Measurements from ENCODE around the gene DOCK4. TPM values are rescaled to one million over a fixed set of nuclear protein-coding genes. Genes with fewer than 3 reads are reported as not detected.

The DOCK4 gene
- total RNA-seq, 2 experiments from 2014 or later = 0.35 to 0.50 TPM

GRCh38 chr7:112206991-112207592 is 893 bp upstream of the DOCK4 start:
- POLR2A ChIA-PET = interaction anchor here (0.8 to 3.6 kb wide), 3 partner anchors 9 to 648 kb away, joined by 3 to 33 read pairs (median 4); partner anchors contain the start of gene IFRD1
- H3K9me3 Mint-ChIP-seq = no peaks in the 10 kb centered on the region
- no peaks in the 10 kb centered on the region for H3K36me3 Mint-ChIP-seq (ENCODE audit: low read depth)
- H3K4me1 Mint-ChIP-seq = peaks cover 37% of the 10 kb centered on the region
- CTCF ChIA-PET = interaction anchor here (0.5 to 1.0 kb wide), 3 partner anchors 243 to 553 kb away, joined by 3 read pairs; partner anchors contain the start of gene IFRD1
- H3K27me3 Mint-ChIP-seq = peaks cover 27% of the 10 kb centered on the region
- peak overlapping the region; percentile 87 for H3K4me3 Mint-ChIP-seq
- DNase-seq = peak; percentile 24
- H3K27ac Mint-ChIP-seq = peak overlapping the region; percentile 78

- no peak overlapping the region for H3K27ac Mint-ChIP-seq
- POLR2A ChIA-PET = interaction anchor here (3.6 kb wide), 1 partner anchor 245 kb away, joined by 33 read pairs; the partner anchor contains the start of gene IFRD1
- H3K27me3 Mint-ChIP-seq = peaks cover 41% of the 10 kb centered on the region
- H3K36me3 Mint-ChIP-seq (ENCODE audit: low read depth) = no peaks in the 10 kb centered on the region
- H3K9me3 Mint-ChIP-seq = no peaks in the 10 kb centered on the region
- DNase-seq = peak; percentile 38
- CTCF ChIA-PET = interaction anchor here (1.0 to 1.2 kb wide), 2 partner anchors 246 to 350 kb away, joined by 3 read pairs; no protein-coding TSS in a partner anchor
- peaks cover 37% of the 10 kb centered on the region for H3K4me1 Mint-ChIP-seq
- peak overlapping the region; percentile 87 for H3K4me3 Mint-ChIP-seq
Observed at GRCh38 chr7:112205343-112206237, 609 bp downstream of the DOCK4 start.

GRCh38 chr7:112204499-112205342 is 1.5 kb downstream of the DOCK4 start:
- POLR2A ChIA-PET = interaction anchor here (3.6 kb wide), 1 partner anchor 246 kb away, joined by 33 read pairs; the partner anchor contains the start of gene IFRD1
- no peaks in the 10 kb centered on the region for H3K36me3 Mint-ChIP-seq (ENCODE audit: low read depth)
- H3K27ac Mint-ChIP-seq = no peak overlapping the region
- H3K4me3 Mint-ChIP-seq = peak overlapping the region; percentile 87
- no peak for DNase-seq
- peaks cover 37% of the 10 kb centered on the region for H3K4me1 Mint-ChIP-seq
- CTCF ChIA-PET = interaction anchor here (1.0 to 1.2 kb wide), 2 partner anchors 247 to 350 kb away, joined by 3 read pairs; no protein-coding TSS in a partner anchor
- peaks cover 41% of the 10 kb centered on the region for H3K27me3 Mint-ChIP-seq
- H3K9me3 Mint-ChIP-seq = no peaks in the 10 kb centered on the region

- no peaks in the 10 kb centered on the region for H3K9me3 Mint-ChIP-seq
- ChIA-PET CTCF (no interaction called here), POLR2A (no interaction called here)
- H3K4me3 Mint-ChIP-seq = no peak overlapping the region
- no peak for DNase-seq
- H3K4me1 Mint-ChIP-seq = peaks cover 40% of the 10 kb centered on the region
- H3K27me3 Mint-ChIP-seq = peaks cover 42% of the 10 kb centered on the region
- no peak overlapping the region for H3K27ac Mint-ChIP-seq
- H3K36me3 Mint-ChIP-seq (ENCODE audit: low read depth) = no peaks in the 10 kb centered on the region
Observed at GRCh38 chr7:112203365-112203739, 2.8 kb downstream of the DOCK4 start.

GRCh38 chr7:112202816-112203215 is 3.4 kb downstream of the DOCK4 start:
- H3K9me3 Mint-ChIP-seq = no peaks in the 10 kb centered on the region
- no peaks in the 10 kb centered on the region for H3K36me3 Mint-ChIP-seq (ENCODE audit: low read depth)
- DNase-seq = no peak
- POLR2A ChIA-PET = interaction anchor here (0.7 kb wide), 1 partner anchor 663 kb away, joined by 3 read pairs; no protein-coding TSS in a partner anchor
- peaks cover 39% of the 10 kb centered on the region for H3K4me1 Mint-ChIP-seq
- H3K27me3 Mint-ChIP-seq = peaks cover 46% of the 10 kb centered on the region
- H3K4me3 Mint-ChIP-seq = no peak overlapping the region
- no peak overlapping the region for H3K27ac Mint-ChIP-seq
- CTCF ChIA-PET = no interaction called here

GRCh38 chr7:112201839-112202238 is 4.4 kb downstream of the DOCK4 start:
- Mint-ChIP-seq H3K4me3 (no peak overlapping the region), H3K4me1 (peaks cover 32% of the 10 kb centered on the region), H3K36me3 (ENCODE audit: low read depth) (no peaks in the 10 kb centered on the region), H3K9me3 (no peaks in the 10 kb centered on the region), H3K27ac (no peak overlapping the region), H3K27me3 (peaks cover 52% of the 10 kb centered on the region)
- ChIA-PET POLR2A (no interaction called here), CTCF (no interaction called here)
- DNase-seq = no peak

GRCh38 chr7:112201411-112201810 is 4.8 kb downstream of the DOCK4 start:
- peaks cover 32% of the 10 kb centered on the region for H3K4me1 Mint-ChIP-seq
- CTCF ChIA-PET = interaction anchor here (0.6 kb wide), 1 partner anchor 1224 kb away, joined by 3 read pairs; no protein-coding TSS in a partner anchor
- POLR2A ChIA-PET = no interaction called here
- peaks cover 53% of the 10 kb centered on the region for H3K27me3 Mint-ChIP-seq
- no peak overlapping the region for H3K27ac Mint-ChIP-seq
- H3K9me3 Mint-ChIP-seq = no peaks in the 10 kb centered on the region
- no peak overlapping the region for H3K4me3 Mint-ChIP-seq
- DNase-seq = no peak
- no peaks in the 10 kb centered on the region for H3K36me3 Mint-ChIP-seq (ENCODE audit: low read depth)

GRCh38 chr7:112199672-112200071 is 6.5 kb downstream of the DOCK4 start:
- ChIA-PET POLR2A (no interaction called here), CTCF (no interaction called here)
- no peak for DNase-seq
- Mint-ChIP-seq H3K27ac (no peak overlapping the region), H3K9me3 (no peaks in the 10 kb centered on the region), H3K36me3 (ENCODE audit: low read depth) (no peaks in the 10 kb centered on the region), H3K4me1 (peaks cover 22% of the 10 kb centered on the region), H3K4me3 (no peak overlapping the region), H3K27me3 (peaks cover 49% of the 10 kb centered on the region)

GRCh38 chr7:112199035-112199655 is 7.1 kb downstream of the DOCK4 start:
- DNase-seq = no peak
- H3K4me3 Mint-ChIP-seq = no peak overlapping the region
- ChIA-PET POLR2A (no interaction called here), CTCF (no interaction called here)
- H3K36me3 Mint-ChIP-seq (ENCODE audit: low read depth) = no peaks in the 10 kb centered on the region
- H3K9me3 Mint-ChIP-seq = no peaks in the 10 kb centered on the region
- no peak overlapping the region for H3K27ac Mint-ChIP-seq
- peaks cover 45% of the 10 kb centered on the region for H3K27me3 Mint-ChIP-seq
- peaks cover 16% of the 10 kb centered on the region for H3K4me1 Mint-ChIP-seq

- no peaks in the 10 kb centered on the region for H3K36me3 Mint-ChIP-seq (ENCODE audit: low read depth)
- no peak overlapping the region for H3K4me3 Mint-ChIP-seq
- POLR2A ChIA-PET = no interaction called here
- DNase-seq = no peak
- CTCF ChIA-PET = no interaction called here
- no peaks in the 10 kb centered on the region for H3K9me3 Mint-ChIP-seq
- peaks cover 45% of the 10 kb centered on the region for H3K27me3 Mint-ChIP-seq
- H3K27ac Mint-ChIP-seq = no peak overlapping the region
- H3K4me1 Mint-ChIP-seq = peaks cover 6% of the 10 kb centered on the region
Observed at GRCh38 chr7:112197322-112197721, 8.9 kb downstream of the DOCK4 start.

- CTCF ChIA-PET = no interaction called here
- H3K4me1 Mint-ChIP-seq = peaks cover 6% of the 10 kb centered on the region
- DNase-seq = no peak
- POLR2A ChIA-PET = no interaction called here
- no peaks in the 10 kb centered on the region for H3K9me3 Mint-ChIP-seq
- no peak overlapping the region for H3K4me3 Mint-ChIP-seq
- peaks cover 32% of the 10 kb centered on the region for H3K27me3 Mint-ChIP-seq
- no peaks in the 10 kb centered on the region for H3K36me3 Mint-ChIP-seq (ENCODE audit: low read depth)
- H3K27ac Mint-ChIP-seq = no peak overlapping the region
Observed at GRCh38 chr7:112195717-112196116, 10.5 kb downstream of the DOCK4 start.

GRCh38 chr7:112193915-112194502 is 12.2 kb downstream of the DOCK4 start:
- no peaks in the 10 kb centered on the region for H3K9me3 Mint-ChIP-seq
- H3K36me3 Mint-ChIP-seq (ENCODE audit: low read depth) = no peaks in the 10 kb centered on the region
- H3K27ac Mint-ChIP-seq = no peak overlapping the region
- H3K4me3 Mint-ChIP-seq = no peak overlapping the region
- POLR2A ChIA-PET = no interaction called here
- H3K4me1 Mint-ChIP-seq = peaks cover 3% of the 10 kb centered on the region
- no peak for DNase-seq
- H3K27me3 Mint-ChIP-seq = peaks cover 35% of the 10 kb centered on the region
- CTCF ChIA-PET = no interaction called here

Measured in activated CD4-positive, alpha-beta memory T cell treated with anti-CD3 and anti-CD28 coated beads, Interleukin-2, amount 10 ng/mL, durations not matched to agents 7 days and 5 days (primary cell).